Right atrium auricular region (tissue), 2 donors: Measurements from ENCODE around the gene TEDC2. TPM values are rescaled to one million over a fixed set of nuclear protein-coding genes. Genes with fewer than 3 reads are reported as not detected.

Experiments used
- DNase-seq: peaks from one replicate; pipeline ENCODE4 v3.0.0-alpha.2; 2019; ENCODE audit warnings: low spot score
- H3K27ac ChIP-seq, 2 donors: fragments of 200-600 bp; sonication (generic); 1 replicate in 1 of 2; 2 replicates in 1 of 2; pipeline ENCODE4 v1.5.1; 2016 to 2019
- H3K27me3 ChIP-seq, 2 donors: fragments of 200-600 bp; sonication (generic); one replicate each; pipeline versions ENCODE4 v1.5.1 to v1.6.0; 2017 to 2019
- H3K36me3 ChIP-seq: fragments of 200-600 bp; sonication (generic); one replicate; pipeline ENCODE4 v1.5.1; 2016
- H3K4me1 ChIP-seq, 2 donors: fragments of 200-600 bp; sonication (generic); one replicate each; pipeline versions ENCODE4 v1.5.1 to v1.6.0; 2017 to 2019
- H3K4me3 ChIP-seq, 2 donors: fragments of 200-600 bp; sonication (generic); 1 replicate in 1 of 2; 2 replicates in 1 of 2; pipeline ENCODE4 v1.5.1; 2017 to 2019; ENCODE audit warnings: mild to moderate bottlenecking in 1 of 2, moderate library complexity in 1 of 2
- H3K9me3 ChIP-seq, 2 donors: fragments of 200-600 bp; sonication (generic); one replicate each; pipeline ENCODE4 v1.5.1; 2019
- total RNA-seq, 2 donors: library from RNA; depleted of rRNA; stranded (reverse); fragments of >200 nt; gene quantifications; one replicate each; pipeline ENCODE4 v1.1.0, GENCODE V29; 2016
- TF ChIP-seq, protein P1 (sequence below), 2 donors: fragments of 200-600 bp; sonication (generic); IDR thresholded peaks; one replicate each; pipeline ENCODE4 v1.5.1; 2019; ENCODE audit warnings: antibody characterized with exemption in 2 of 2

TEDC2 gene
- total RNA-seq, 2 donors from 2014 or later, result 0.63 to 4.1 TPM

DNA sequence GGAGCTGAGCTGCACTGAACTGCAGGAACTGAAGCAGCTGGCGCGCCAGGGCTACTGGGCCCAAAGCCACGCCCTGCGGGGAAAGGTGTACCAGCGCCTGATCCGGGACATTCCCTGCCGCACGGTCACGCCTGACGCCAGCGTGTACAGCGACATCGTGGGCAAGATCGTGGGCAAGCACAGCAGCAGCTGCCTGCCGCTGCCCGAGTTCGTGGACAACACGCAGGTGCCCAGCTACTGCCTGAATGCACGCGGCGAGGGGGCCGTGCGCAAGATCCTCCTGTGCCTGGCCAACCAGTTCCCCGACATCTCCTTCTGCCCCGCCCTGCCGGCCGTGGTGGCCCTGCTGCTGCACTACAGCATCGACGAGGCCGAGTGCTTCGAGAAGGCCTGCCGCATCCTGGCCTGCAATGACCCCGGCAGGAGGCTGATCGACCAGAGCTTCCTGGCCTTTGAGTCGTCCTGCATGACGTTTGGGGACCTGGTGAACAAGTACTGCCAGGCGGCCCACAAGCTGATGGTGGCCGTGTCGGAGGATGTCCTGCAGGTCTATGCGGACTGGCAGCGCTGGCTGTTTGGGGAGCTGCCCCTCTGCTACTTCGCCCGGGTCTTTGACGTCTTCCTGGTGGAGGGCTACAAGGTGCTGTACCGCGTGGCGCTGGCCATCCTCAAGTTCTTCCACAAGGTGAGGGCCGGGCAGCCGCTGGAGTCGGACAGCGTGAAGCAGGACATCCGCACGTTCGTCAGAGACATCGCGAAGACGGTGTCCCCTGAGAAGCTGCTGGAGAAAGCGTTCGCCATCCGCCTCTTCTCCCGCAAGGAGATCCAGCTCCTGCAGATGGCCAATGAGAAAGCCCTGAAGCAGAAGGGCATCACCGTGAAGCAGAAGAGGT, 36.6 kb downstream of the TEDC2 start:
- Histone ChIP-seq H3K9me3 (no peaks in the 10 kb centered on the region), H3K36me3 (peaks cover 7% of the 10 kb centered on the region), H3K4me3 (no peak overlapping the region), H3K4me1 (peaks cover 0 to 35% of the 10 kb centered on the region in 2 donors), H3K27ac (peak overlapping the region in 1 of 2 donors; percentile 38), H3K27me3 (no peaks in the 10 kb centered on the region)
- TF ChIP-seq, protein P1, sequence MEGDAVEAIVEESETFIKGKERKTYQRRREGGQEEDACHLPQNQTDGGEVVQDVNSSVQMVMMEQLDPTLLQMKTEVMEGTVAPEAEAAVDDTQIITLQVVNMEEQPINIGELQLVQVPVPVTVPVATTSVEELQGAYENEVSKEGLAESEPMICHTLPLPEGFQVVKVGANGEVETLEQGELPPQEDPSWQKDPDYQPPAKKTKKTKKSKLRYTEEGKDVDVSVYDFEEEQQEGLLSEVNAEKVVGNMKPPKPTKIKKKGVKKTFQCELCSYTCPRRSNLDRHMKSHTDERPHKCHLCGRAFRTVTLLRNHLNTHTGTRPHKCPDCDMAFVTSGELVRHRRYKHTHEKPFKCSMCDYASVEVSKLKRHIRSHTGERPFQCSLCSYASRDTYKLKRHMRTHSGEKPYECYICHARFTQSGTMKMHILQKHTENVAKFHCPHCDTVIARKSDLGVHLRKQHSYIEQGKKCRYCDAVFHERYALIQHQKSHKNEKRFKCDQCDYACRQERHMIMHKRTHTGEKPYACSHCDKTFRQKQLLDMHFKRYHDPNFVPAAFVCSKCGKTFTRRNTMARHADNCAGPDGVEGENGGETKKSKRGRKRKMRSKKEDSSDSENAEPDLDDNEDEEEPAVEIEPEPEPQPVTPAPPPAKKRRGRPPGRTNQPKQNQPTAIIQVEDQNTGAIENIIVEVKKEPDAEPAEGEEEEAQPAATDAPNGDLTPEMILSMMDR (IDR thresholded peaks at IDR 0.05), result no peak
- DNase-seq, result no peak

DNA sequence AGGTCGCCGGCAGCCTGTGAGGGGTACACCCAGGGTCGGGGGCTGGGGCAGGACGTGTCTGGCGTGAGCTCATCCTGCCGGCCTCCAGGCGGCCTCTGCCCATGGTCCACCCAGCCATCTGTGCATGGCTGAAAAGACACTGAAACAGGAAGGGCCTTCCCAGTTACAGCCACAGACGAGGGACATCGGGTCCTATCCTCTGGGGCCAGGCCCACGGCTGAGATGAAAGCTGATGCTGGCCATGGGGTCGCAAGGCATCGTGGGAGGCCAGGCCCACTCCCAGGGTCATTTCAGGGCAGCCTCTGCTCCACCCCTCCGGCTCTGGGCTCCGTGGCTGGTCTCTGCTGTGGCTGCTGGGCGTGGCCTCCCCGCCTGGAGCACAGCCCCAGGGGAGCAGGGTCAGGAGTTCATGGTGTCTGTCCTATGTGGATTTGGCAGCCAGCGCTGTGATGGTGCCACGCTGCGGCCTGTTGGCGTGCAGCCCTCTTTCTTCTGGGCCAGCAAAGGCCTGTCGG, 37.3 kb downstream of the TEDC2 start:
- H3K27me3 ChIP-seq, result no peaks in the 10 kb centered on the region
- H3K4me3 ChIP-seq, result no peak overlapping the region
- peak overlapping the region in 1 of 2 donors; percentile 38 for H3K27ac ChIP-seq
- TF ChIP-seq, protein P1 (IDR thresholded peaks at IDR 0.05), result no peak
- peaks cover 7% of the 10 kb centered on the region for H3K36me3 ChIP-seq
- H3K9me3 ChIP-seq, result no peaks in the 10 kb centered on the region
- H3K4me1 ChIP-seq, result peaks cover 0 to 42% of the 10 kb centered on the region in 2 donors
- DNase-seq, result no peak

DNA sequence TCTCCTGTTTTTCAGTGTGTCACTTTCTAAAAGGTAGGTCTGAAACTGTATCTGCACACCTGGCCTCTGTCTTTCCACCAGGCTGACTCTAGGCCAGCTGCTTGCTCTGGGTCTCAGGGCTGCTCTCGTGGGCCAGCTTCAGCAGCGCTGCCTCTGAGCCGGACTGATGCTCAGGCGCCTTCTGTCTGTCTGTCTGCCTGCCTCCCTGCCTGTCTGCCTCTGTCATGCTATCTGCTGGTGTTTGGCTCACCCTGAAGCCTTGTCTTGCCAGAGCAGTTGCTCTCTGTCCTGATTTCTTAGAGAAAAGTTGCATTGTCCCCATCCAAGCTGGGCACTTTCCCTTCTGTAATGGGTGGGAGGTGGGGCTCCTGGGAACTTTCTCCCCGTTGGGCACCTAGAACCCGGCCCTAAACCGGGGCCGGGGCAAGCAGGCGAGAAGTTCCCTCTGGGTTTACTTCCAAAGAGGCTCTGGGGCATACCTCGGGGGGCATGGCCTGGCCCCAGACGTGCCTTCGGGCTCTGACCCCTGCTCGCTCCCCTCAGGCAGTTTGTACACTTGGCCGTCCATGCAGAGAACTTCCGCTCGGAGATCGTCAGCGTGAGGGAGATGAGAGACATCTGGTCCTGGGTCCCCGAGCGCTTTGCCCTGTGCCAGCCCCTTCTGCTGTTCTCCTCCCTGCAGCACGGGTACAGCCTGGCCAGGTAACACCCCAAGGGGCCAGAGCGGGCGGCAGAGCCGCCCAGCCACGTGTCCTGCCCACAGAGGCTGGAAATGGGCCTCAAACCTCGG, 38.0 kb downstream of the TEDC2 start:
- TF ChIP-seq, protein P1 (IDR thresholded peaks at IDR 0.05), result no peak
- Histone ChIP-seq H3K9me3 (no peaks in the 10 kb centered on the region), H3K4me3 (no peak overlapping the region), H3K27me3 (no peaks in the 10 kb centered on the region), H3K27ac (peak overlapping the region; percentile 10 to 38), H3K4me1 (peaks cover 0 to 49% of the 10 kb centered on the region in 2 donors), H3K36me3 (peaks cover 7% of the 10 kb centered on the region)
- DNase-seq, result no peak

DNA sequence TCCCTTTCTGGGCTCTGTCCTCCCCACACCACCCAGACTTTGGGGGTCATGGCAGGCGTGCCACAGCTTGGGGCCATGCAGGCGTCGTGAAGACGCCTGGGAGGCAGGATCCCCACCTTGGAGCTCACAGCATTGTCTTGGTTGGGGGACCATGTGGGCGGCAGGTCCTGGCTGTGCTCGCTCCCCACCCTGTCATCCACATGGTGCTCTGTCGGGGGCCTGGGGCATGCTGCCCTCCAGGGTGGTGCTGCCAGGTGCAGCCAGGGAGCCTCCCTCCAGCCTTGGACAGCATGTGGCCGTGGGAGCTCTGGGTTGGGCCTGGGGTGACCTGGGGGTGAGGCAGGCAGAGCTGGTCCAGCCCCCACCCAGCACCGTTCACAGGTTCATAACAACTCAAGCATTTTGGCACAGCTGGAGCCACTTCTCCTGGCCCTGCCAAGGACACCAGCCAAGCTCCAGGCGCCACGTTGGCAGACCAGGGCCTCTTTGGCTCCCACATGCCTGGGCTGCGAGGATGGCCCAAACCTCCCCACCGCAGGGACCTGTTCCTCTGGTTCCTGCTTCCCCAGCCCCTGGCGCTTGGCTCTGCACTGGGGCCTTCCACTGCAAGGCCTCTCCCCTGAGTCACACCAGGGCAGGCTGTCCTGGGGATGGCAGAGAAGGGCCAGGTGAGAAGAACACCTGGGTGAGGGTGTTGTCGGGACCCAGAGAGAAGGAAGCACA, 38.8 kb downstream of the TEDC2 start:
- no peaks in the 10 kb centered on the region for H3K9me3 ChIP-seq
- TF ChIP-seq, protein P1 (IDR thresholded peaks at IDR 0.05), result no peak
- no peak overlapping the region for H3K4me3 ChIP-seq
- H3K4me1 ChIP-seq, result peaks cover 0 to 52% of the 10 kb centered on the region in 2 donors
- H3K27ac ChIP-seq, result peak overlapping the region; percentile 10 to 38
- DNase-seq, result no peak
- H3K36me3 ChIP-seq, result peaks cover 7% of the 10 kb centered on the region
- H3K27me3 ChIP-seq, result no peaks in the 10 kb centered on the region

DNA sequence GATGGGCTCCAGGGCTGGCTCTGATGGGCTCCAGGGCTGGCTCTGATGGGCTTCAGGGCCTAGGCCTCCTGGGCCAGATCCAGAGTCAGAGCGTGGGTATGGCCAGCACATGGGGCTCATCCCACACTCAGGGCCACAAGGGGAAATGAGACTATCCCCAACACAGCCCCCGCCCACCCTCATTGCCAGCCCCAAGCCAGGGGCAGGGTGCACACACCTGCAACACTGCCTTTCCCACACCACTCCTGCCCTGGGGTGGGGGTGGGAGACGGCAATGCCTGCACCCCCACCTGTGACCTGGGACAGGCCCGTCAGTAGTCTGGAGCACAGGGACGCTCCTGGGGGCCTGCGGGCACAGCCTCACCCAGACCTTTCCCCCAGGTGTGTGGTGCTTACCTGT, 39.5 kb downstream of the TEDC2 start:
- Histone ChIP-seq H3K36me3 (peaks cover 7% of the 10 kb centered on the region), H3K27me3 (no peaks in the 10 kb centered on the region), H3K27ac (peak overlapping the region in 1 of 2 donors; percentile 7), H3K4me3 (no peak overlapping the region), H3K4me1 (peaks cover 0 to 52% of the 10 kb centered on the region in 2 donors), H3K9me3 (no peaks in the 10 kb centered on the region)
- DNase-seq, result no peak
- TF ChIP-seq, protein P1 (IDR thresholded peaks at IDR 0.05), result no peak
